ENCODE results near the gene TAAR8. TPM values are rescaled to one million over a fixed set of nuclear protein-coding genes. Genes with fewer than 3 reads are reported as not detected.
A peak's percentile ranks its signal among the peaks of the same experiment; 100 is the strongest.

The TAAR8 gene
- total RNA-seq, 1 donor from 2014 or later: not detected

DNA sequence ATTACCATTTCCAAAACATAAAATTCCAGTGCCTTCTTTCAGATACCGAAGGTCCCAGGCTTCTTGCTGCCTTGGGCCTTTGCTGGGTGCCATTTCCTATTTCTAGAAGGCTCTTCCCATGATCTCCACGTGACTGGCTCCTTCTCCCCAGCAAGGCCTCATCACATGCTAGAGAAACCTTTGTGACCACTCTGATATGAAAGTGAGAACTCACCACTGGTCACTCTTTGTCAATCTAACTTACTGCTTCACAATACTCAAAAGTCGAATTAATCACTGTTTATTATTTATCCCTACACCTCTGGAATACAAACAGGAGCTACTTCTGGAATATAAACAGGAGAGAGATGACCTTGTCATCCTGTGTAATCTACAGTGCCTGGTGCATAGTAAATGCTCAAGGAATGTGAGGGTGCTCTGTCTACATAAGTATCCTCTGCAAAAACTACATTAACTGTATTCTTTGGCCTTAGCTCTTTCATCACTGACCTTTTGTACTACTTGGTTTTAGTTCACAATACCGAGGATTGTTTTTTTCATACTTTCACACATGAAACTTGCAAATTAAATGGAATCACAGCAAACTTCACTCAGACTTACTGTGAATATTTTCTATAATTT is 41.2 kb upstream of the TAAR8 start:
- Mint-ChIP-seq H3K9me3 (ENCODE audit: low read depth) (no peaks in the 10 kb centered on the region), H3K4me1 (ENCODE audit: low read depth) (peaks cover 27% of the 10 kb centered on the region), H3K36me3 (ENCODE audit: insufficient read depth) (peaks cover 14% of the 10 kb centered on the region), H3K27ac (peak overlapping the region; percentile 61), H3K4me3 (ENCODE audit: low read depth) (peak overlapping the region; percentile 95), H3K27me3 (peaks cover 9% of the 10 kb centered on the region)
- TF ChIP-seq, protein P1, sequence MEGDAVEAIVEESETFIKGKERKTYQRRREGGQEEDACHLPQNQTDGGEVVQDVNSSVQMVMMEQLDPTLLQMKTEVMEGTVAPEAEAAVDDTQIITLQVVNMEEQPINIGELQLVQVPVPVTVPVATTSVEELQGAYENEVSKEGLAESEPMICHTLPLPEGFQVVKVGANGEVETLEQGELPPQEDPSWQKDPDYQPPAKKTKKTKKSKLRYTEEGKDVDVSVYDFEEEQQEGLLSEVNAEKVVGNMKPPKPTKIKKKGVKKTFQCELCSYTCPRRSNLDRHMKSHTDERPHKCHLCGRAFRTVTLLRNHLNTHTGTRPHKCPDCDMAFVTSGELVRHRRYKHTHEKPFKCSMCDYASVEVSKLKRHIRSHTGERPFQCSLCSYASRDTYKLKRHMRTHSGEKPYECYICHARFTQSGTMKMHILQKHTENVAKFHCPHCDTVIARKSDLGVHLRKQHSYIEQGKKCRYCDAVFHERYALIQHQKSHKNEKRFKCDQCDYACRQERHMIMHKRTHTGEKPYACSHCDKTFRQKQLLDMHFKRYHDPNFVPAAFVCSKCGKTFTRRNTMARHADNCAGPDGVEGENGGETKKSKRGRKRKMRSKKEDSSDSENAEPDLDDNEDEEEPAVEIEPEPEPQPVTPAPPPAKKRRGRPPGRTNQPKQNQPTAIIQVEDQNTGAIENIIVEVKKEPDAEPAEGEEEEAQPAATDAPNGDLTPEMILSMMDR (IDR thresholded peaks at IDR 0.05; ENCODE audit: unreplicated experiment): no peak
- DNase-seq (ENCODE audit: low spot score, unreplicated experiment): no peak

DNA sequence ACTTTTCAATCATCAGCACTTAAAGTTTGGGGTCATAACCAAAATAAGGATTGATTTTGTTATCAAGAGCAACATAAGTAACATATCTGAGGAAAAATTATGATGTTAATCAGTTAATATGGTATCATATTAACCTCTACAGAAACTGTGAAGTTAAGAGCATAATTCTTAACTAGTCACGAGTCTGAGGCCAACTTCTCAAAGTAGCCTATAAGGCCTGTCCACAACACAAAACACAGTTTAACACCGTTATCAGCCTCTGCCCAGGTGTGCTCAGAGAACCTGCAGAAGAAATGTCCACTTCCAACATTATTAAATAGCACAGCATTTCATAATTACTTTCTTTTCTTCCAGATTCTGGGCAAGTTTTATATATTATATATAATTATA is 40.6 kb upstream of the TAAR8 start:
- peaks cover 10% of the 10 kb centered on the region for H3K36me3 Mint-ChIP-seq (ENCODE audit: insufficient read depth)
- peaks cover 27% of the 10 kb centered on the region for H3K4me1 Mint-ChIP-seq (ENCODE audit: low read depth)
- peak overlapping the region; percentile 95 for H3K4me3 Mint-ChIP-seq (ENCODE audit: low read depth)
- H3K27me3 Mint-ChIP-seq: peaks cover 9% of the 10 kb centered on the region
- peak overlapping the region; percentile 61 for H3K27ac Mint-ChIP-seq
- TF ChIP-seq, protein P1 (IDR thresholded peaks at IDR 0.05; ENCODE audit: unreplicated experiment): no peak
- no peak for DNase-seq (ENCODE audit: low spot score, unreplicated experiment)
- H3K9me3 Mint-ChIP-seq (ENCODE audit: low read depth): no peaks in the 10 kb centered on the region

DNA sequence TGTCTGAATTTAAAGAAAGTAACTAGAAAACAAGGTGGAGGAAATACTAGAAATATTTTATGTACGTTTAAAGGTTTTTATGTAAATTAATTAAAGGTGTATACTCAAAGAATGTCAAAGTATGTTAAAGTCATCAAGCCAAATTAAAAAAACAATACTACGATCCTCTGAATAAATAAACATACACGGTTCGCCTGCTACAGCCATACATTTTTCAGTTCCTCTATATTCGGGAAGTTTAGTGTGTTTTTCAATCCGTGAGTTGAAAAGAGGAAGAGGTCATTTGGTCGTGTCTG is 40.2 kb upstream of the TAAR8 start:
- no peak for DNase-seq (ENCODE audit: low spot score, unreplicated experiment)
- H3K36me3 Mint-ChIP-seq (ENCODE audit: insufficient read depth): peaks cover 8% of the 10 kb centered on the region
- peak overlapping the region; percentile 95 for H3K27ac Mint-ChIP-seq
- peaks cover 27% of the 10 kb centered on the region for H3K4me1 Mint-ChIP-seq (ENCODE audit: low read depth)
- H3K27me3 Mint-ChIP-seq: peaks cover 9% of the 10 kb centered on the region
- peak overlapping the region; percentile 95 for H3K4me3 Mint-ChIP-seq (ENCODE audit: low read depth)
- TF ChIP-seq, protein P1 (IDR thresholded peaks at IDR 0.05; ENCODE audit: unreplicated experiment): no peak
- H3K9me3 Mint-ChIP-seq (ENCODE audit: low read depth): no peaks in the 10 kb centered on the region

DNA sequence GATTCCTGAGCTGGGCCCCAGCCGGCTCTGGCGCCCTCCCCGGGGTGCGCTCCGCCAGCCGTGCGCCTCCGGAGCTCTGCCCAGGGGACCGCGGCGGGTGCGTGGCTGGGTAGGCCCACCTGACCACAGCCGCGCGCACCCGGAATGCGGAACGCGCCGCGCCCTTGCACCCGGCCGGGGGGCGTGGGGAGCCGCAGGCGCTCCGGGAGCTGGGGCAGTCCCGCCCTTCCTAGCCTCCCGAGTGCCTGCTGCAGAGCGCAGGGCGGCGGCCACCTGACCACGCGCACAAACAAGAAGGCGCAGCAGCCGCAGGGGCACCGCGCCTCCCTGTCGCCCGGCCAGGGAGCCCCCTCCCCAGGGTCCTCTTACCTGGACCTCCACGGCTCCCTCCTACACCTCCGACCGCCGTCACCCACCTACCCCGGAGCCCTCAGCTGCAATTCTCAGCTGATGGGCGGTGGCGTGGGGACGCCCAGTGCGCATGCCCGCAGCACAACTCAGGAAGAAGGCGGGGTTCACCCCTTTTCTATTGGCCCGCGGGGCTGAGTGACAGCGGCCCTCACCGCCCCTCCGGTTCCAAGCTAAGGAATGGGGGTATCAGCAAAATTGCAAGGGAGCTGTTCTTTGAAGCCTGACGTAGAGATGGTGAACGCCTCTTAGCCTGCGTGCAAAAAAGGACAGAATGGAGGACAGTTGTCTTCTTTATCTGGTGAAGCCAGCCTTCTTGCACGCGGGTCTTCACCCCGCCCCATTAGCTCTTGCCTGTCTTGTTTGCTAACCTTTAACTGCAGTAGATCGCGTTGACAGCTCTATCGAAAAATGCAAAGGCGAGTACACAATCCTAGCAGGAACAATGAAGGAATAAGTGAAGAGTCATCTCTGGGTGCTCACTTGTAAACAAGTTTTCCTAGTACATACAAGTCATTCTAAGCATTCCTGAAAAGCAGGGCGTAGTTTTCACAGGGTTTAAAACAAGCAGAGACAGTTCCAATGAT is 39.5 kb upstream of the TAAR8 start, which contains the start of gene STX7:
STX7 (minus strand) TSS at position 479 of the 995 bp plus-strand sequence. CDS start 9,586 bp downstream, outside the sequence.
- Mint-ChIP-seq H3K4me1 (ENCODE audit: low read depth) (peaks cover 27% of the 10 kb centered on the region), H3K9me3 (ENCODE audit: low read depth) (no peaks in the 10 kb centered on the region), H3K36me3 (ENCODE audit: insufficient read depth) (peaks cover 3% of the 10 kb centered on the region), H3K27ac (peak within 1 kb of the TSS; percentile 99), H3K4me3 (ENCODE audit: low read depth) (peak within 1 kb of the TSS; percentile 95), H3K27me3 (peaks cover 9% of the 10 kb centered on the region)
- TF ChIP-seq, protein P1 (IDR thresholded peaks at IDR 0.05; ENCODE audit: unreplicated experiment): no peak
- DNase-seq (ENCODE audit: low spot score, unreplicated experiment): peak; percentile 85

DNA sequence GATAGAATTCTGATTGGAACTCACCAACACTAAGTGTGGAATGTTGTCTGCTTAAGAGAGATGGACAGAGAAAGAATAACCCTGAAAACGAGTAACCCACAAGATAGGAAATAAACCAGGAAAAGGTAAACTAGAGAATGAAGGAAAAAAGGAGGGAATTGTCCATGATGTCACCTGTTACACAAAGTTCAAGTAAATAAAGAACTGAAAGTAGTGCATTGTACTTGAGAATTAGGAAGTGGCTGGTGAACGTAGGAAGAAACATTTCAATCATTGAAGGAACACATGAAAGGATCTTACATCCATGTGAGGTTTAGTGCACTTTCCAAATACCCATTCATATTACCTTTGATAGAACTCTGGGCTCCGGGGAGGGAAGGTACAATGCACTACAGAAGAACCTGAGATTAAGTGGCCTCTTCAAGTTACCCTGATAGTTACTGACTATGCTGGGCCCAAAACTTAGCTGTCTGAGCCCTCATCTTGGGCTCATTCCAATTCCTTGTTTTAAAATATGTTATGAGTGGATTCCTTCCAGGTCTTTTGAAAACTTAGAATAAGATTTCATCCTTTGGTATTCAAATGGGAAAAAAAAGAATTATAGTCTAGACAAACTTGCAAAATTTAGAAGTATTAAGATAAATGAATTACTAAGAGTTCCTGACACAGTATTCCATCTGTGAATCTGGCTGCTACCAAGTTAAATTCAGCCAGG is 38.5 kb upstream of the TAAR8 start:
- TF ChIP-seq, protein P1 (IDR thresholded peaks at IDR 0.05; ENCODE audit: unreplicated experiment): no peak
- no peaks in the 10 kb centered on the region for H3K36me3 Mint-ChIP-seq (ENCODE audit: insufficient read depth)
- DNase-seq (ENCODE audit: low spot score, unreplicated experiment): no peak
- H3K4me1 Mint-ChIP-seq (ENCODE audit: low read depth): peaks cover 23% of the 10 kb centered on the region
- peak overlapping the region; percentile 95 for H3K4me3 Mint-ChIP-seq (ENCODE audit: low read depth)
- H3K27ac Mint-ChIP-seq: peak overlapping the region; percentile 99
- H3K9me3 Mint-ChIP-seq (ENCODE audit: low read depth): no peaks in the 10 kb centered on the region
- H3K27me3 Mint-ChIP-seq: peaks cover 9% of the 10 kb centered on the region
